GM20431 (cell line): ENCODE data around the gene DSE.
"Not testable (repeated sequence)": the region's sequence is repeated elsewhere in the genome, so short reads cannot be mapped to it uniquely, and the experiment has no call there.

Experiments used
- in situ Hi-C: fragments of 300-500 bp; cut with MseI, MboI; formaldehyde crosslinking; loops from one replicate; pipeline ENCODE4 v1.15.0; 2020; ENCODE audit warnings: low sequenced_read_pairs; ENCODE audit not compliant: unreplicated experiment

Gene DSE

GRCh38 chr6:116370760-116371119 is at the start of gene DSE:
Gene DSE (plus strand): TSS chr6:116370947. CDS start chr6:116399251, 28,304 bp downstream.
- in situ Hi-C loops = no loop called here

- in situ Hi-C loops = not testable (repeated sequence)
Observed at GRCh38 chr6:116321933-116322332, 48.8 kb upstream of the DSE start.

GRCh38 chr6:116323863-116324262 is 46.9 kb upstream of the DSE start:
- in situ Hi-C loops = no loop called here

- in situ Hi-C loops = not testable (repeated sequence)
Observed at GRCh38 chr6:116325634-116326132, 45.1 kb upstream of the DSE start.

- in situ Hi-C loops = no loop called here
Observed at GRCh38 chr6:116326181-116326671, 44.5 kb upstream of the DSE start.

GRCh38 chr6:116326996-116327395 is 43.8 kb upstream of the DSE start:
- in situ Hi-C loops = no loop called here

- in situ Hi-C loops = no loop called here
Observed at GRCh38 chr6:116327803-116328527, 42.8 kb upstream of the DSE start.

GRCh38 chr6:116328528-116328903 is 42.2 kb upstream of the DSE start:
- in situ Hi-C loops = no loop called here

GRCh38 chr6:116329156-116329555 is 41.6 kb upstream of the DSE start:
- in situ Hi-C loops = no loop called here

GRCh38 chr6:116330511-116330910 is 40.2 kb upstream of the DSE start:
- in situ Hi-C loops = no loop called here

- in situ Hi-C loops = no loop called here
Observed at GRCh38 chr6:116332096-116332495, 38.7 kb upstream of the DSE start.

GRCh38 chr6:116334638-116335409 is 35.9 kb upstream of the DSE start:
- in situ Hi-C loops = not testable (repeated sequence)

GRCh38 chr6:116335612-116336215 is 35.0 kb upstream of the DSE start:
- in situ Hi-C loops = no loop called here

- in situ Hi-C loops = no loop called here
Observed at GRCh38 chr6:116338943-116339342, 31.8 kb upstream of the DSE start.

GRCh38 chr6:116340625-116341024 is 30.1 kb upstream of the DSE start:
- in situ Hi-C loops = not testable (repeated sequence)

- in situ Hi-C loops = no loop called here
Observed at GRCh38 chr6:116349216-116349615, 21.5 kb upstream of the DSE start.

- in situ Hi-C loops = no loop called here
Observed at GRCh38 chr6:116351101-116351500, 19.6 kb upstream of the DSE start.

GRCh38 chr6:116352515-116353471 is 18.0 kb upstream of the DSE start:
- in situ Hi-C loops = no loop called here

- in situ Hi-C loops = no loop called here
Observed at GRCh38 chr6:116354236-116354635, 16.5 kb upstream of the DSE start.

GRCh38 chr6:116355796-116356195 is 15.0 kb upstream of the DSE start:
- in situ Hi-C loops = no loop called here
